Renal pelvis (tissue), 4 donors: ENCODE results near the gene NRSN2. TPM values are rescaled to one million over a fixed set of nuclear protein-coding genes. Genes with fewer than 3 reads are reported as not detected.
"Not testable (repeated sequence)": the region's sequence is repeated elsewhere in the genome, so short reads cannot be mapped to it uniquely, and the experiment has no call there.

ENCODE experiments used
- DNase-seq: peaks from one replicate; pipeline ENCODE4 v3.0.0-alpha.2; 2013
- polyA plus RNA-seq, 3 donors: library from polyadenylated mRNA; unstranded; fragments of 120-200 nt; gene quantifications; one replicate each; pipeline ENCODE4 v1.2.1, GENCODE V29; 2013; ENCODE audit not compliant: insufficient read length in 3 of 3

The NRSN2 gene
- polyA plus RNA-seq, 3 donors: 50.4 to 57.5 (median 54.9) TPM

DNA sequence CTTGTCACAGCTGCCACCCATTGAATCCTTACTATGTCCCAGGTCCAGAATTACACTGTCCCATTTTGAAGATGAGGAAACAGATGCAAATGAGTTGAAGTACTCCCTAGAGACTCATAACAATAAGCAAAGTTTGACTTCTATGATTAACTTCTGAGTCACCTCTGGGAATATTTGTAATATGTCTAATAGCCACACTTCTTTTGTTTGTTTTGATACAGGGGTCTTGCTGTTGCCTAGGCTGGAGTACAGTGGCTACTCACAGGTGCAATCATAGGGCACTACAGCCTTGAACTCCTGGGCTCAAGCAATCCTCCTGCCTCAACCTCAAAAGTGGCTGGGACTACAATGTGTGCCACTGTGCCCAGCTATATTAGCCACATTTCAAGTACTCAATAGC lies 33.0 kb upstream of the NRSN2 start:
- DNase-seq: no peak

DNA sequence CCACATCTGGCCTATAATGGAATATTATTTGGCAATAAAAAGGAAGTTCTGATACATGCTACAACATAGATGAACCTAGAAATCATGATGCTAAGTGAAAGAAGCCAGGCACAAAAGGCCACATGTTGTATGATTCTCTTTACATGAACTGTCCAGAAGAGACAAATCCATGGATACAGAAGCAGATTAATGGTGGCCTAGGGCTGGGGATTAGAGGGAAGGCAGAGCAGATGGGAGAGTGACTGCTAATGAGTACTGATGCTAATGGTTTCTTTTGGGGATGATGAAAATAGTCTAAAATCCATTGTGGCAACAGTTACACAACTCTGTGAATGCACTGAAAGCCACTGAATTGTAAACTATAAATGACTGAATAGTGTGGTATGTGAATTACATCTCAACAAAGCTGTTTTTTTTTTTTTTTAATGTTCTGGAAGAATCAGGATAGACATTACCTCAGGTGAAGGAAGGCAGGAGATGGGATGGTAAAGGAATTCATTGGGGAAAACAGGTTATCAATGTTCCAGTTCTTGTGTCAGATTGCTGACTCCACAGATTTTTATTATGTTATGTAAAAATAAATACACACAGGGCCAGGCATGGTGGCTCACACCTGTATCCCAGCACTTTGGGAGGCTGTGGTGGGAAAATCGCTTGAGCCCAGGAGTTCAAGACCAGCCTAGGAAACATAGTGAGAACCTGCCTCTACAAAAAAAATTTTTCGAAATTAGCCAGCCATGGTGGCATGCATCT lies 30.4 kb upstream of the NRSN2 start:
- DNase-seq: no peak

DNA sequence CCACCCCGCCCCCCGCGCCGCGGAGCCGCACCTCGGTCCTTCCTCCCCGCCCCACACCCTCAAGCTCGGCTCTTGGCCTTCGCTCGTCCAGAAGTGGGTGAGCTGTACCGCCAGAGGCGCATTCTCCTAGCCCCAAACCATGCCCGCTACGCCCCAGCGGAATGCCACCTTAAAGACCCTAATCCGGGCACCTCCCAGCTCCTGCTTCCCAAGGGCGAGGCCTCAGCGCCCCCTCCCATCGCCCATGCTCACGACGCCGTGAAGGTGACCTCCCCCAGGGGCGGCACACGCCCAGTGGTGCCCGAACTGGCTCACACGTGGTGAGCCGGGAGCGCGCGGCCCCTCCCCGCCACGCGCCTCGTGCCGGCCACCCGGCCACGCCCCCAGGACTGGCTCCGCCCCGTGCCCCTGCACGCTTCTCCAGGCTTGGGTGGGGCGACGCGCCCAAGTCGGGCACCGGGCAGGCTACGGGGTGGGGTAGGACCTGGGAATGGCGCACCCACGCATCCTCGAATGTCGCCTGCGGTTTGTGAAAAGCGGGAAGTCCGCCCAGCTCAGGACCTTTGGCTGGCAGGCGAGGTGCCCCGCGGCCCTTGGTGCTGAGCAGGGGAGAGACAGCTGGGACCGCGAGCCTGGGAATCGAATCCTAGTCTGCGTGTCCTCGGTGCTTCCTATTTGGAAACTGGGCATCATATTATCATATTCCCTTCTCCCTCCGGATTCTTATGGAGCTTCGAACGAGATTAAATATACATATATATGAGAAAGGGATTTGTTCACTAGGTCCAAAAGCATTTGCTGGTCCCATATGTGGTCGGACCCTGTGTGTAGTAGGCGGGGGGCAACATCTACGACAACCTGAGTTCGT lies 22.5 kb upstream of the NRSN2 start:
- DNase-seq: peak; percentile 90

DNA sequence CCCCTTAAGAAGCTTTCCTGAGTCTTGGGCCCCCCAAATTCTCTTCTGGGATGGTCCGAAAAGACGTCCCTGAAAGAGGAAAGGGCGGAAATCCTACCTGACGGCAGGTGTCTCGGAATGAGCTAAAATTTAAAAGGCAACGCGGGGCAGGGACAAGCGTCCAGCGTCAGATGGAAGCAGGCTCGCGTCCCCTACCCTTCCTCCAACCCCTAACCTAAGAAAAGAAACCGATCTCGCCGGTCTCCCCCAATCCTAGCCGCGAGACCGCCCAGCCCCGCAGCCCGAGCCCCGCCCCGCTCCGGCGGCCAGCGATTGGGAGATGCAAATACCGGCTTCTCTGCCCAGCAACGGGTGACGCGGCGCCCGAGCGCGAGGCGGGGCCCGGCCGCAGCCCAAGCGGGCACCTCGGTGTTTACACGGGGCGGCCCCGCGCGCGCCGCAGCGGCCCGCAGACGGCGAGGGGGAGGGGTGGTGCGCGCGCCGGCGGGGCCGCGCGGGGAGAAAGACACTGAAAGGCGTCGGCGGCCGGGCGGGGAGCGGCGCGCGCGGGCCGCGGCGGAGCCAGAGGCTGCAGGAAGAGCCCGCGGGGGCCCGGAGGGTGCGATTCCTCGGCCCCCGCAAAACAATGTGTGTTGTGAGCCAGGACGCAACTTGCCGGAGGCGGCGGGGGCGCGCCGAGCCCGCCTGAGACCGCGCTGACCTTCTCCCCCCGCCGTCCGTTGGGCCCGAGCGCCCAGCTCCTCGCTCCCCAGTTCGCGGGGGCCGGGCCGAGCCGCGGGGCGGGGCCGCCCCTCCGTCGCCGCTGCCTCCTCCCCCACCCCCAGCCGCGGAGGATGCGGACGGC lies 21.6 kb upstream of the NRSN2 start, which contains the start of gene SOX12:
SOX12 (plus strand) TSS at position 508 of the 844 bp plus-strand sequence. CDS start 373 bp downstream, outside the sequence.
- DNase-seq: peak; percentile 96

DNA sequence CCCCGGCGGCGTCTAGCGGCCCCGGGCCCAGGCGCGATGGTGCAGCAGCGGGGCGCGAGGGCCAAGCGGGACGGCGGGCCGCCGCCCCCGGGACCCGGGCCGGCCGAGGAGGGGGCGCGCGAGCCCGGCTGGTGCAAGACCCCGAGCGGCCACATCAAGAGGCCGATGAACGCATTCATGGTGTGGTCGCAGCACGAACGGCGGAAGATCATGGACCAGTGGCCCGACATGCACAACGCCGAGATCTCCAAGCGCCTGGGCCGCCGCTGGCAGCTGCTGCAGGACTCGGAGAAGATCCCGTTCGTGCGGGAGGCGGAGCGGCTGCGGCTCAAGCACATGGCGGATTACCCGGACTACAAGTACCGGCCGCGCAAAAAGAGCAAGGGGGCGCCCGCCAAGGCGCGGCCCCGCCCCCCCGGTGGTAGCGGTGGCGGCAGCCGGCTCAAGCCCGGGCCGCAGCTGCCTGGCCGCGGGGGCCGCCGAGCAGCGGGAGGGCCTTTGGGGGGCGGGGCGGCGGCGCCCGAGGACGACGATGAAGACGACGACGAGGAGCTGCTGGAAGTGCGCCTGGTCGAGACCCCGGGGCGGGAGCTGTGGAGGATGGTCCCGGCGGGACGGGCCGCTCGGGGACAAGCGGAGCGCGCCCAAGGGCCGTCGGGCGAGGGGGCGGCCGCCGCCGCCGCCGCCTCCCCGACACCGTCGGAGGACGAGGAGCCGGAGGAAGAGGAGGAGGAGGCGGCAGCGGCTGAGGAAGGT lies 20.8 kb upstream of the NRSN2 start:
- peak; percentile 53 for DNase-seq

DNA sequence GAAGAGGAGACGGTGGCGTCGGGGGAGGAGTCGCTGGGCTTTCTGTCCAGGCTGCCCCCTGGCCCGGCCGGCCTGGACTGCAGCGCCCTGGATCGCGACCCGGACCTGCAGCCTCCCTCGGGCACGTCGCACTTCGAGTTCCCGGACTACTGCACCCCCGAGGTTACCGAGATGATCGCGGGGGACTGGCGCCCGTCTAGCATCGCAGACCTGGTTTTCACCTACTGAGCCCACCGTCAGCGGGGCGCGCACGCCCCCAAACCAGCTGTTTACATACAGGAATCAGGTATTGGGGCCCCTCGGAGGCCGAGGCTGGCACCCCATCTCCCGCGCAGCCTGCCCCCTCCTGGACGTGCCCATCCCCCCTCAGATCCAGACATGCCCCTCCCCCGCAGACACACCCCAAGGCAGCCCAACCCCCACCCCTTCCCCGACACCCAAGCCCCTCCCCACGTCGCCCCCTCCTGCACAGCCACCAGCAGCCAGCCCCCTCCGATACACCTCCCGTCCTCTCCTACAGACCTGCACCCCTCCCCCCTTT lies 20.2 kb upstream of the NRSN2 start:
- DNase-seq: no peak

DNA sequence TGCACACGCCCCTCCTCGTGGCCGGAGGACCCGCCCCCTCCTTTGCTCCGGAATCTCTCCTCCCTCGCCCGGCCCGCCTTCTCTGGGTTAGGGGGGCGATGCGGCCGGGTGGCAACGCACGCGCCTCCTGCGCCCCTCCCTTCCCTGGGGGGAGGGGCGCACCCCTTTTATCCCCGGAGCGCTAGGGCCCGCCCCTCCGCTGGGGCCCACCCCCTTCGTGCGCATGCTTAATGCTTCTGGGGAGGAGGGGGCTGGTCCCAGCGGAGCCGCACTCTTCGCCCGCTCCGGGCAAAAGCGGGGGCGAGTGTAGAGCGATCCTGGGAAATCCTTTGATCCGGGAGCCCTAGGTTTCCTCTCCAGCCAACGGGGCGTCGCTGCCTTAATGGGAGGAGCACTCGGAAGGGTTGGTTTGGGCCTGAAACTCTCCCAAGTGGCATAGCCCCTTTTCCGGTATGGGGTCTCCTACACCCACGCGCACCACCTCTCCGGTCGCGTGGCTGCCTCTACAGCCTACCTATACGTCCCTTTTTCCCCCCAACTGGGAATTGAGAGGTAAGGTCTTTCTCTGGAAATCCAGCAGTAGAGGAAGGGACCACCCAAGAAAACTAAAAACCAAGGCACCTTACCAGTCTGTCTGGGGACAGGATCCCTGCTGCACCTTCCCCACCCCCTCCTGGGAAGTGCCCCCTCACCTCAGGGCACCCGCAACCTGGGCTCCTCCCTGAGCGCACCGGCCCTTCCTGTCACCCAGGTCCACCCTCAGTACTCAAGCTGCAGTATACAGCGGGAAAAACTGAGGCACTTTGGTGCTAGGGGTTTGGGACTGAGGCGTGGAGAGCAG lies 19.5 kb upstream of the NRSN2 start:
- peak; percentile 95 for DNase-seq

DNA sequence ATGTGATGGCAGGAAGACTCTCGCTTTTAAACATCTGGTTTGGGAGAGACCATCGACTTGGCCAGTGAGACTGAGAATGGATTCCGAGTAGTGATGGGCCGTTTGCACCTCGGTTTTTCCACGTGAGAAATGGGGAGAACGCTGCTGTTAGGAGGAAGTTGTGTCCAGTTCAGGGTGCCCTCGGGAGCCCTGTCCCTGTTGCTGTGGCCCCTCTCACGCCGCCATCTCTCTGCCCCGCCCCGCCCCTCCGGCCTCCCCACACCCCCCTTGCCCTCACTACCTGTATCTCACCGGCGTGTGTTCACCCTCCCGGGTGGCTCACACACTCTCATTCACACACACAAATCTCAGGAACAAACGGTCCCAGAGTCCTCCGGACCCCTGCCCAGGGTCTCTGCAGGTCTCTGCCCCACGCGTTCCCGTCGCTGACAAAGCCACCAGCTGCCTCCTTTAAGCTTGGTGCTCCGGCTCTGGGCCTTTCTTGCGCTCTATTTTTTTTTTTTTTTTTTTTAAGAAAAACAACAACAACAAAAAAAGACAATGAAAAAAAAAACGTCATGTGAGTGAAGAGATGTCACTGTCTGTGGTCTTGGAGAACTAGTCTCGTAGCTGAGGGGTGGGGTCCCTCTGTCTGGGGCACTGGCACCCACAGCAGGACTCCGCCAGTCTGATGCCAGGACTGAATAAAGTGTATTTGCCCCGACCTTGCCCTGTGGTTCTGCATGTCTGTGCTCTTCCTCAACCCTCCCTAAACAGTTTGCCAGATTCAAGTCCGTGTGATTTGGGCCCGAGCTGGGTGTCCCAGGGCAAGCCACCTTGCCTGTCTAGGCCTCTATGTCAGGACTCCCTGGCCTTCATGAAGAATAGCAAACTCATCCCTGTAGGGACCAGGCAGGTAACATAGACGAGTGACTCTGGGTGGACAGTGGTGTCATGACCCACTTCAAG lies 18.6 kb upstream of the NRSN2 start:
- no peak for DNase-seq

DNA sequence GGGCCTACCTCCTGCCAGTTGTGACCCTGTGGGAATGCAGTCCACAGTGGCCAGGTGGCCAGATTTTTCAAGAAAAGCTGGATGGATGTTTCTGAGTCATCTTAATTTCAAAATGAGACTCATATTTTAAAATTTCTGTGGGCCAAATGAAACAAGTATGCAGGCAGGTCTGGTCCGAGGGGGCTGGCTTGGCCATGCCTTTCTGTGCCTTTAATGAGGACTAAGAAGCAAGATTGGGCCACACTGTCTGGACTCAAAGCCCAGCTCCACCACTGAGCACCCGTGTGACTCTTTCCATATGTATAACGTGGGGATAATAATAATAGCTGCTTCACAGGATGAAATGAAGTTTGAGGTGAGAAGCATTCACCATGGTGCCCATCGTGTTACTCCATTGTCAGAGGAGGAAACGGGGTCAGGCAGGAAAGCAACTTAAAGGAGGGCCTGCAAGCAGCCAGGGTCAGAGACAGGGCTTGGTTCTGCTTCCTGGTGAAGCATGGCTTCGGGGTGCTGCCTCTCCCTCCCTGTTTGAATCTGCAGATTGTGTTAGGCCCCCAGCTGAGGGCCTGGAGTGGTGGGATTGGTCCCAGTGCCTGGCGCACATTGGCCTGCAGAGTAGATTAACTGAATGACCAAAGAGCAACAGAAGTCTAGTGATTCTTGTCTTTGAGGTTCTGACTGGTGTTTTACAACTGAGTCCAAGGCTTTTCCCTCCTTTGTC lies 17.8 kb upstream of the NRSN2 start:
- no peak for DNase-seq

DNA sequence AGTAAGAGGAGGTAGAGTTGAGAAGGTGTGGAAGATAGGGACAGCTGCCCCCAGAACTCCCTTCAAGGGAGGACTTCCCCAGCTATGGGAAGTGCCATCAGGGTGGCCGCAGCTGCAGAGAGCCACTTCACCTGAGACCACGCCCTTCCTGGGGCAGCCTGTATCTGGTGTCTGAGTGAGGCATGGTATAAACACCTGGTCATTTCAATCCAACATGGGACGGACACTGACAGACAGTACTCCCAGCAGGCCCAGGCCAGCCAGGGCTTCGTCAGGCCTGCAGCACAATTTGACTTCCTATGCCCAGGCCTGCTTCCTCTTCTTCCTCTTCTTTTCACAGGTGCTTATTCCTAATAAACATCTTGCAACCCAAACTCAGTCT lies 17.1 kb upstream of the NRSN2 start:
- no peak for DNase-seq

DNA sequence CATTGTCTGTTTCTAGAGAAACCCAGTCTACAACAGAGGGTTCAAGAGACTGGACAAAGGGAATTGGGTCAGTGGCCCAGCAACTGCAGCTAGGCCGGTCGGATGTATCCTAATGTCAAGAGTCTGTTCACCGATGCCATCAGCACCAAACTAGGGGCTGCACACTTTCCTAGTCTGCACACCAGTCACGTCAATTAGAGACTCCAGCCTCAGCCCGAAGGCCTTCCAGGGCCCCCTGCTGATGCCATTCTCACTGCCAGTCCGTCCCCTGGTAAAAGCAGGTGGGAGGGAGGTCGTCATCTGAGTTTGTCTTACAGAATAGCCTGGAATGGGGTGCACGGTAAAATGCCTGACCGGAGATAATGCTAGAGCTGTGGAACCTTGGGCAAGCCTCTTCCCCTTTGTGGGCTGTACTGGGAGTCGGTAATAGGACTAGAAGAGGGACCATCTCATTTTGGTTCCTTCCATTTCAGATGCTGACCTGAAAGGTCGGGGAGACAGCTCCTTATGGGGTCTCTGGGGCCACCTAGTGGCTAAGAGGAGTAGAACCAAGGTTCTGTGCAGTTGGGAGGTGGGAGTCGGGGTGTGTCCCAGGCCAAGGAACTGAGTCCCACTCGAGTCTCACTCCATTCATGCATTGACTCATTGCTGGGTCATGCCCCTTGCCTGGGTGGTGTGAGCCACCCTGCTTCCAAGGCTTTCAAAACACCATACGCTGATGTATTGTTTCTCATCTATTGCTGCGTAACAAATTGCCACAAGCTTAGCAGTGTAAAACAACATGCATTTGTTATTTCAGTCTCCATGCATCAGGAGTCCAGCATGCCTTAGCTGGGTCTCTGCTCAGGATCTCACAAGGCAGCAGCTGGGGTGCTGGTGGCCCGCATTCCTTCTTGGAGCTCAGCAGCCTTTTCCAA lies 16.4 kb upstream of the NRSN2 start:
- peak; percentile 62 for DNase-seq

DNA sequence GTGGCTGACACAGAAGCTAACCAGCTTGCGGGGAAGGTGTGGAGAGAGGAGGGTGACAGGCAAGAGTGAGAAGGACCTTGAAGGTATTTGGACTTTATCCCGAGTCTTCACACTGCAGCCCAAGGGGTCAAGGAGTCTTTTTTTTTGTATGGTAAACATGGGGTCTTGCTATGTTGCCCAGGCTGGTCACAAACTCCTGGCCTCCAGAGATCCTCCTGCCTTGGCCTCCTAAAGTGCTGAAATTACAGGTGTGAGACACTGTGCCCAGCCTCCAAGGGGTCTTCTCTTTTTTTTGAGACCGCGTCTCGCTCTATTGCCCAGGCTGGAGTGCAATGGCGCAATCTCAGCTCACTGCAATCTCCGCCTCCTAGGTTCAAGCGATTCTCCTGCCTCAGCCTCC lies 12.3 kb upstream of the NRSN2 start:
- no peak for DNase-seq

DNA sequence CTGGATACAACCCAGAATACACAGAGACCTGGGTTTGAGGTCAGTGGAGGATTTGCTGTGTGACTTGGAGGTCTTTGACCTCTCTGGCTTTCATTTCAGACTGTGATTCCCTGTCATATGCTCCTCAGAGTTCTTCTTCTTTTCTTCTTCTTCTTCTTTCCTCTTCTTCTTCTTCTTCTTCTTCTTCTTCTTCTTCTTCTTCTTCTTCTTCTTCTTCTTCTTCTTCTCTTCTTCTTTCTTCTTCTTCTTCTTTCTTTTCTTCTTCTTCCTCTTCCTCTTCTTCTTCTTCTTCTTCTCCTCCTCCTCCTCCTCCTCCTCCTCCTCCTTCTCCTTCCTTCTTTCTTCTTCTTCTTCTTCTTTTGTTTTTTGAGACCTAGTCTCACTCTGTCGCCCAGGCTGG lies 10.9 kb upstream of the NRSN2 start:
- not testable (repeated sequence) for DNase-seq

DNA sequence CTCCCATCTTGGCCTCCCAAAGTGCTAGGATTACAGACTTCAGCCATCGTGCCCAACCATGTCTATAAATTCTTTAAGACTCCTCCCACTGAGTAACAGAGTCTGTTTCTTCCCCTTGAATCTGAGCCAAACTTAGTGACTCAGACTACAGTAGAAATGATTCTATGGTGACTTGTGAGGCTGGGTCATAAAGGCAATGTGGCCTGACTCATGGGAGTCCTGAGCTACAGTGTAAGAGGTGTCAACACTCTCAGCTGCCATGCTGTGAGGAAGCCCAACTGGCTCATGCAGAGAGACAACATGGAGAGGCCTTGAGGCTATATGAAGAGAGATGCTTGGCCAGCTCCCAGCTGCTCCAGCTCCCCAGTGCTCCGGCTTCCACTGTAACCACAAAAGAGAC lies 5.2 kb upstream of the NRSN2 start:
- DNase-seq: no peak

DNA sequence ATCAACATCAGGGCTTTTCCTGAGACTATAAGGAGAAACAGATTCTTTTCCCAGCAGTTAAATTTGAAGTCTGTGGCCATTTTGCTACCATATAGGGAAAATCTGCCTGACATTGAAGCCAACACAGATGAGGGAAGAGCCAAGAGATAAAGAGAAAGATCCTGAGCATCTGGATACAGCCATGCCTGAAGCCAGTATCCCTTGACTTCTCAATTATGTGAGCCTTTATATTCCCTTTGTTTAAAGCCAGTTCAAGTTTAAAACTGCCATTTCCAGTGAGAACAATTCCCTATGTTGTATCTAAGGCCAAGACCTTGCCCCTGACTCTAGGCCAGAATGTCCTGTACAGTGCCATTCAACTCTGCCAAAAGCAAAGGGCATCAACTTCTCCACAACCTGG lies 3.8 kb upstream of the NRSN2 start:
- no peak for DNase-seq

DNA sequence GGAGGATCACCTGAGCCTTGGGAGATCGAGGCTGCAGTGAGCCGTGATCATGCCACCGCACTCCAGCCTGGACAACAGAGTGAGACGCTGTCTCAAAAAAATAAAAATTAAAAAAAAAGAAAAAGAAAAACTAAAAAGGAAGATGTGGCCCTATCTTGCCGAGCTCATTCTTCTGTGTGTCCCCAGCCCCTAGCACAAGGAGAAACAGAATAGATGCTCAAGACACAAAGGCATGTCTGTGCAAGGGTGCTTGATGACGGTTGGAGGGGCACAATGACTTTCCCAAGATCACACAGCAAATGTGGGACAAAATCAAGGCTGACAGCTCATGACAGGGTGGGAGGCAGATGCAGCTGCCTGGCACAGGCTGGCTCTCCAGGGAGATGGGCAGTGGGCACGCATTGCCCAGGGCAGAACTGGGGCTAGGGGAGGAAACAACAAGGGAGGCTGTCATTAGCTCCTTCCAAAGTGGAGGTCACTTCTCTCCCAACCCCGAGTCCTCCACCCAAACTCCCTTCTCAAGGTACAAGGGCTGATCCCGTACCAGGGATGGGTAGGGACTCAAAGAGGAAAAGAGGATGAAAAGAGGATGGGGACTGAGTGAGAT lies 775 bp upstream of the NRSN2 start:
- DNase-seq: no peak

DNA sequence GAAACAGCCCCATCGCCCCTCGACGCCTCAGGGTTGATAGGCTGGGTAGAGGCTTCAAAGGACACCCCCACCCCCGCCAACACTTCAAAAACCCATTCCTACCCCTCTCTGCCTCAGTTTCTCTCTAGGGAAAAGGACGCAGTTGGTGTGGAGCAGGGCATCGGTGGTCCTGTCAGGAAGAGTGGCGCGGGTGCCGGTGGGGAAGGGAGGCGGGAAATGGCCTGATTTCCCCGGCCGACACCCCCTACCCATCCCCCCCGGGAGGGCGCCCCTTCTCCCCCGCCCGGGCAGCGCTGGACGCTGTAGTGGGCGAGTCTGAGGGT lies 367 bp downstream of the NRSN2 start:
- DNase-seq: no peak
